Colonic mucosa (tissue), 4 donors: ENCODE measurements around the gene ERI3. TPM values are rescaled to one million over a fixed set of nuclear protein-coding genes. Genes with fewer than 3 reads are reported as not detected.

Experiments used
- DNase-seq: peaks from one replicate; pipeline ENCODE4 v3.0.0-alpha.2; 2020
- H3K27ac ChIP-seq: fragments of 200-600 bp; one replicate; pipeline ENCODE4 v1.8.0; 2021
- H3K27me3 ChIP-seq: fragments of 200-600 bp; one replicate; pipeline ENCODE4 v1.8.0; 2021
- H3K36me3 ChIP-seq: fragments of 200-600 bp; one replicate; pipeline ENCODE4 v1.8.0; 2021
- H3K4me1 ChIP-seq: fragments of 200-600 bp; one replicate; pipeline ENCODE4 v1.8.0; 2021; ENCODE audit warnings: mild to moderate bottlenecking
- H3K4me3 ChIP-seq: fragments of 200-600 bp; one replicate; pipeline ENCODE4 v1.8.0; 2021
- H3K9ac ChIP-seq, 2 donors: one replicate each; pipeline ENCODE4 v1.7.0; 2013; ENCODE audit warnings: control low read depth in 2 of 2, low read depth in 2 of 2, low read length in 2 of 2
- H3K9me3 ChIP-seq: fragments of 200-600 bp; one replicate; pipeline ENCODE4 v1.8.0; 2021
- CTCF ChIP-seq: fragments of 200-600 bp; IDR thresholded peaks from one replicate; pipeline ENCODE4 v1.8.0; 2022; ENCODE audit warnings: antibody characterized with exemption, mild to moderate bottlenecking
- intact Hi-C: fragments of 100-400 bp; cut with DNase I; formaldehyde crosslinking; loops from one replicate; pipeline ENCODE4 v1.14.1; 2022
- total RNA-seq, 2 donors: library from RNA; stranded (reverse); fragmentation: NEBNext Ultra II Directional in 1 of 2; extraction: Animal tissue kit (Norgen Biotek cat#: 25700) in 1 of 2; gene quantifications; one replicate each; pipeline ENCODE4 v1.2.1, GENCODE V29; 2021
- donor health status: healthy.
- donor health status: DM: no; HTN: no; CAD: no.
- donor health status: DM: no; HTN: no; CAD: no.

Gene ERI3
- total RNA-seq, 2 donors from 2014 or later: 29.7 to 58.2 TPM

GRCh38 chr1:44250068-44250781 is 104.8 kb downstream of the ERI3 start:
- Histone ChIP-seq H3K9me3 (no peaks in the 10 kb centered on the region), H3K9ac (no peak overlapping the region), H3K4me1 (peaks cover 10% of the 10 kb centered on the region), H3K36me3 (no peaks in the 10 kb centered on the region), H3K27ac (no peak overlapping the region), H3K4me3 (no peak overlapping the region), H3K27me3 (no peaks in the 10 kb centered on the region)
- TF ChIP-seq CTCF: no peak
- intact Hi-C loops: no loop called here
- DNase-seq: no peak

GRCh38 chr1:44249543-44249942 is 105.5 kb downstream of the ERI3 start:
- no peaks in the 10 kb centered on the region for H3K36me3 ChIP-seq
- H3K9ac ChIP-seq: no peak overlapping the region
- H3K27ac ChIP-seq: no peak overlapping the region
- DNase-seq: no peak
- peaks cover 10% of the 10 kb centered on the region for H3K4me1 ChIP-seq
- intact Hi-C loops: no loop called here
- H3K4me3 ChIP-seq: no peak overlapping the region
- H3K9me3 ChIP-seq: no peaks in the 10 kb centered on the region
- H3K27me3 ChIP-seq: no peaks in the 10 kb centered on the region
- no peak for TF ChIP-seq CTCF

GRCh38 chr1:44246806-44247205 is 108.3 kb downstream of the ERI3 start:
- H3K27ac ChIP-seq: no peak overlapping the region
- no peak overlapping the region for H3K4me3 ChIP-seq
- no peak overlapping the region for H3K9ac ChIP-seq
- no peak for DNase-seq
- H3K9me3 ChIP-seq: no peaks in the 10 kb centered on the region
- H3K36me3 ChIP-seq: no peaks in the 10 kb centered on the region
- no peak for TF ChIP-seq CTCF
- H3K27me3 ChIP-seq: no peaks in the 10 kb centered on the region
- intact Hi-C loops: no loop called here
- H3K4me1 ChIP-seq: peaks cover 7% of the 10 kb centered on the region

DNA sequence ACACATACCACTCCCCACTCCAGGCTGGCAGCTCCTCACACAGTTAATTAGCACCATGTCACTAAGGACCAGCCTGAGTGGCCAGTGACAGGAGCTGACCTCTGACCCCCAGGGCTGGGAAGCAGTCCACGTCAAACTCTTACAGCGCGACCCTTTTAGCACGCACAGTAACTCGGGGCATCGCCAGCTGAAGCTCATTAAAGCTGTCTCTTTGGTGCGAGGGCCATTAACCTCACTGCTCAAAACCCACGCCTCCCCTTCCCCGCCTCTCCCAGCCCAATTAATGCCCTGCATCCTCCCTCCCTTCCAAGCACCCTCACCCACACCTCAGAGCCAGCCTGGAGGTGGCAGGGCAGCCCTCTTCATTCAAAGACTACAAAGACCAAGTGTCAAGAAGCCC is 110.1 kb downstream of the ERI3 start:
- Histone ChIP-seq H3K36me3 (no peaks in the 10 kb centered on the region), H3K9ac (no peak overlapping the region), H3K27me3 (no peaks in the 10 kb centered on the region), H3K27ac (no peak overlapping the region), H3K4me1 (no peaks in the 10 kb centered on the region), H3K4me3 (no peak overlapping the region), H3K9me3 (no peaks in the 10 kb centered on the region)
- intact Hi-C loops: no loop called here
- no peak for DNase-seq
- no peak for TF ChIP-seq CTCF

GRCh38 chr1:44243782-44244495 is 111.1 kb downstream of the ERI3 start:
- H3K4me3 ChIP-seq: no peak overlapping the region
- H3K9ac ChIP-seq: no peak overlapping the region
- H3K27me3 ChIP-seq: no peaks in the 10 kb centered on the region
- H3K9me3 ChIP-seq: no peaks in the 10 kb centered on the region
- intact Hi-C loops: no loop called here
- no peak overlapping the region for H3K27ac ChIP-seq
- DNase-seq: no peak
- no peak for TF ChIP-seq CTCF
- no peaks in the 10 kb centered on the region for H3K36me3 ChIP-seq
- peaks cover 6% of the 10 kb centered on the region for H3K4me1 ChIP-seq
